HepG2 (cell line): Measurements from ENCODE around the gene GPSM1. TPM values are rescaled to one million over a fixed set of nuclear protein-coding genes. Genes with fewer than 3 reads are reported as not detected.

Source experiments
- ARNT ChIP-seq: fragments of 450-650 bp; IDR thresholded peaks from 2 replicates; pipeline ENCODE4 v1.6.1; 2017
- ATF7 ChIP-seq, 2 experiments: fragments of 450-650 bp in 1 of 2; sonication (generic) in 1 of 2; formaldehyde crosslinking in 1 of 2; IDR thresholded peaks; 2 replicates each; pipeline versions ENCODE4 v1.4.0 to v1.6.1; 2016 to 2020; ENCODE audit warnings: antibody characterized with exemption in 1 of 2, mild to moderate bottlenecking in 1 of 2, missing genetic modification reagents in 1 of 2
- GTF3A ChIP-seq: sonication (generic); formaldehyde crosslinking; conservative IDR thresholded peaks from 2 replicates; pipeline ENCODE4 v1.4.0; 2020; ENCODE audit warnings: mild to moderate bottlenecking, missing genetic modification reagents
- NCOA5 ChIP-seq: sonication (generic); formaldehyde crosslinking; IDR thresholded peaks from 2 replicates; pipeline ENCODE4 v1.4.0; 2020; ENCODE audit warnings: missing genetic modification reagents
- NFE2L1 ChIP-seq: sonication (generic); formaldehyde crosslinking; IDR thresholded peaks from 2 replicates; pipeline ENCODE4 v1.4.0; 2020; ENCODE audit warnings: missing genetic modification reagents, mild to moderate bottlenecking, borderline replicate concordance
- NFKBIZ ChIP-seq: IDR thresholded peaks from 2 replicates; pipeline ENCODE4 v1.6.1; 2018; ENCODE audit warnings: missing genetic modification reagents, missing compliant biosample characterization
- PAX8 ChIP-seq: sonication (generic); formaldehyde crosslinking; IDR thresholded peaks from 2 replicates; pipeline ENCODE4 v1.8.0; 2022; ENCODE audit warnings: mild to moderate bottlenecking, missing genetic modification reagents, borderline replicate concordance
- REXO4 ChIP-seq: sonication (generic); formaldehyde crosslinking; IDR thresholded peaks from 2 replicates; pipeline ENCODE4 v1.8.0; 2022; ENCODE audit warnings: missing genetic modification reagents, mild to moderate bottlenecking, borderline replicate concordance
- SOX13 ChIP-seq, 3 experiments: fragments of 450-650 bp in 1 of 3; sonication (generic) in 1 of 3; formaldehyde crosslinking in 1 of 3; IDR thresholded peaks in 2 of 3; conservative IDR thresholded peaks in 1 of 3; 2 replicates each; pipeline versions ENCODE4 v1.5.0 to v1.6.1; 2016 to 2020; ENCODE audit warnings: antibody characterized with exemption in 1 of 3, mild to moderate bottlenecking in 1 of 3, missing compliant biosample characterization in 1 of 3, missing genetic modification reagents in 1 of 3, moderate library complexity in 1 of 3
- TBP ChIP-seq: sonication (generic); formaldehyde crosslinking; IDR thresholded peaks from 2 replicates; pipeline ENCODE4 v1.5.0; 2020; ENCODE audit warnings: missing genetic modification reagents
- TEAD2 ChIP-seq: sonication (generic); formaldehyde crosslinking; IDR thresholded peaks from 2 replicates; pipeline ENCODE4 v1.9.0; 2021; ENCODE audit warnings: missing genetic modification reagents
- YEATS4 ChIP-seq: sonication (generic); formaldehyde crosslinking; IDR thresholded peaks from 2 replicates; pipeline ENCODE4 v1.4.0; 2020; ENCODE audit warnings: missing genetic modification reagents, borderline replicate concordance
- ZBTB25 ChIP-seq: IDR thresholded peaks from 2 replicates; pipeline ENCODE4 v1.6.1; 2018; ENCODE audit warnings: missing genetic modification reagents
- ZBTB8A ChIP-seq: sonication (generic); formaldehyde crosslinking; IDR thresholded peaks from 2 replicates; pipeline ENCODE4 v1.4.0; 2020; ENCODE audit warnings: mild to moderate bottlenecking, low read depth, missing genetic modification reagents, borderline replicate concordance
- ZMYM4 ChIP-seq: sonication (generic); formaldehyde crosslinking; IDR thresholded peaks from 2 replicates; pipeline ENCODE4 v1.8.1; 2023; ENCODE audit warnings: mild to moderate bottlenecking, missing genetic modification reagents
- ZNF224 ChIP-seq: sonication (generic); formaldehyde crosslinking; IDR thresholded peaks from 2 replicates; pipeline ENCODE4 v1.5.0; 2020; ENCODE audit warnings: mild to moderate bottlenecking, missing genetic modification reagents
- ZNF296 ChIP-seq: sonication (generic); formaldehyde crosslinking; conservative IDR thresholded peaks from 2 replicates; pipeline ENCODE4 v1.5.0; 2020; ENCODE audit warnings: mild to moderate bottlenecking, missing genetic modification reagents
- ZNF558 ChIP-seq: sonication (generic); formaldehyde crosslinking; IDR thresholded peaks from 2 replicates; pipeline ENCODE4 v1.9.0; 2022; ENCODE audit warnings: mild to moderate bottlenecking, missing genetic modification reagents, borderline replicate concordance
- ZNF589 ChIP-seq: sonication (generic); formaldehyde crosslinking; conservative IDR thresholded peaks from 2 replicates; pipeline ENCODE4 v1.8.0; 2022; ENCODE audit warnings: mild to moderate bottlenecking, moderate library complexity, missing genetic modification reagents
- ZNF766 ChIP-seq: sonication (generic); formaldehyde crosslinking; IDR thresholded peaks from 2 replicates; pipeline ENCODE4 v1.5.0; 2020; ENCODE audit warnings: missing genetic modification reagents, borderline replicate concordance
- ZNF883 ChIP-seq: sonication (generic); formaldehyde crosslinking; IDR thresholded peaks from 2 replicates; pipeline ENCODE4 v1.5.1; 2020; ENCODE audit warnings: mild to moderate bottlenecking, missing genetic modification reagents; ENCODE audit errors: not compliant biosample characterization
- ZUFSP ChIP-seq: sonication (generic); formaldehyde crosslinking; IDR thresholded peaks from 2 replicates; pipeline ENCODE4 v1.9.0; 2021; ENCODE audit warnings: missing genetic modification reagents, mild to moderate bottlenecking, borderline replicate concordance
- polyA plus RNA-seq, 8 experiments: library from polyadenylated mRNA; depleted of rRNA in 3 of 8; stranded (reverse) in 7 of 8; unstranded in 1 of 8; fragments of >200 nt; fragmentation: Illumina TruSeq in 4 of 8; extraction: Trizol in 4 of 8; gene quantifications; 2 replicates each; pipeline versions ENCODE4 v1.2.1 to v1.2.3, GENCODE V29; 2011 to 2016; ENCODE audit warnings: low read depth in 4 of 8, missing spikeins in 1 of 8, mixed read lengths in 1 of 8; ENCODE audit not compliant: insufficient read depth in 1 of 8
- total RNA-seq, 5 experiments: library from RNA; depleted of rRNA; stranded (reverse); fragments of >200 nt; fragmentation: Illumina TruSeq; extraction: Trizol; gene quantifications; 2 replicates each; pipeline ENCODE4 v1.2.3, GENCODE V29; 2016; ENCODE audit warnings: low read depth in 1 of 5
- TF ChIP-seq, protein P1 (sequence below): sonication (generic); formaldehyde crosslinking; conservative IDR thresholded peaks from 2 replicates; pipeline ENCODE4 v1.4.0; 2020; ENCODE audit warnings: missing genetic modification reagents

Gene GPSM1
- total and polyA plus RNA-seq, 2 of the 13 experiments (the other 11 are each of a cell fraction or from before 2014, with no cell fraction given) = 1.0 to 2.4 TPM

DNA sequence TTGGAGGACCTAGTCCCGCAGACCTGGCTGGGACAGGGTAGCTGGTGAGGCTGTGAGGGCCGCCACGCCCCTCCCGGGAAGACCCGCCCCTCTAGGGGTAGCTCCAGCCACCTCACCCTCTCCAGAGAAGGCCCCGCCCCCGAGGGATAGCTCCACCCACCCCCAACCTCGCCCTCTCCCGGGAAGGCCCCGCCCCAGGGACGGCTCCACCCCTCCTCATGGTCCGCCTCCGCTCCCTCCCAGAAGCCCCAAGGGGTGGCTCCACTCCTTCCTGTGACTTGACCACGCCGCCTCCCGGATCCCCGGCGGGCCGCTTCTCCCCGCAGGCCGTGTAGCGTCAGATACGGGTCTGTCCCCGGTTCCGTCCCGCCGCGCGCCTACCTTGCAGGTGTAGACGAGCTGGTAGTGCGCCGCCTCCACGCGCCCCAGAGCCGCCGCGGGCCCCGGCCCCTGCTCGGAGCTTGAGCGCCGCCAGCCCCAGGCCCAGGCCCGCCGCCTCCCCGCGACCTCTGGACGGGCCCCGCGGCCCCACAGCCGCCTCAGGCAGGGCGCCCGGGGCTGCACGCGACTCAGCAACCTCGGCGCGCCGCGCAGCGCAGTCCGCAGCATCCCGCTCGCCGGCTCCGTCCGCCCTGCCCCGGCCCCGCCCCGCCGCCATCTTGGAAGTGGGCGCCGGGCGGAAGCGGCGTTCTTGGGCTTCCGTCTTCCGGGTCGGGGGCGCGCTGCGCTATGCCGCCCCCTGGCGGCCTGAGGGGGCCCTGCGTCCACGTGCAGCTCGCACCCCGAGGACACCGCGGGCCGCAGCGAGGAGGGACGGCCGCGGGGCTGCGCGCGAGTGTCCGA, 36.0 kb downstream of the GPSM1 start, which contains the start of gene DNLZ (continued):
- TF ChIP-seq YEATS4 (CRISPR knock-in tag) (peak; percentile 86), ATF7 (IDR thresholded peaks at IDR 0.05) (no peak), ATF7 (CRISPR knock-in tag; IDR thresholded peaks at IDR 0.05) (peak; percentile 43; the same call in 1 of the 2 replicates), ZNF883 (CRISPR knock-in tag) (peak; percentile 71), ZNF589 (CRISPR knock-in tag) (peak; percentile 85), ZNF296 (CRISPR knock-in tag) (no peak), ZBTB8A (CRISPR knock-in tag) (no peak), NCOA5 (no peak), ZUFSP (CRISPR knock-in tag) (no peak), TEAD2 (0 out of 2 replicates have a peak, but pooled peaks have one; percentile 68), PAX8 (CRISPR knock-in tag) (peak; percentile 94; the same call in 1 of the 2 replicates), GTF3A (CRISPR knock-in tag) (no peak), ZMYM4 (peak; percentile 69; the same call in 1 of the 2 replicates), ZNF558 (CRISPR knock-in tag) (peak; percentile 89; the same call in 1 of the 2 replicates), SOX13 (IDR thresholded peaks at IDR 0.05) (no peak), SOX13 (CRISPR knock-in tag; conservative IDR thresholded peaks at IDR 0.05 in 1 of 2, IDR thresholded peaks at IDR 0.05 in 1 of 2) (peak in 1 of 2 experiments; percentile 48; a peak in 1 of 4 replicates), ZBTB25 (CRISPR knock-in tag) (no peak), NFKBIZ (no peak; the same call in 1 of the 2 replicates), ZNF224 (CRISPR knock-in tag) (0 out of 2 replicates have a peak, but pooled peaks have one; percentile 27), NFE2L1 (CRISPR knock-in tag) (no peak), ZNF766 (CRISPR knock-in tag) (peak; percentile 87; the same call in 1 of the 2 replicates), REXO4 (peak; percentile 88), TBP (CRISPR knock-in tag) (no peak), ARNT (no peak)
- TF ChIP-seq, protein P1, sequence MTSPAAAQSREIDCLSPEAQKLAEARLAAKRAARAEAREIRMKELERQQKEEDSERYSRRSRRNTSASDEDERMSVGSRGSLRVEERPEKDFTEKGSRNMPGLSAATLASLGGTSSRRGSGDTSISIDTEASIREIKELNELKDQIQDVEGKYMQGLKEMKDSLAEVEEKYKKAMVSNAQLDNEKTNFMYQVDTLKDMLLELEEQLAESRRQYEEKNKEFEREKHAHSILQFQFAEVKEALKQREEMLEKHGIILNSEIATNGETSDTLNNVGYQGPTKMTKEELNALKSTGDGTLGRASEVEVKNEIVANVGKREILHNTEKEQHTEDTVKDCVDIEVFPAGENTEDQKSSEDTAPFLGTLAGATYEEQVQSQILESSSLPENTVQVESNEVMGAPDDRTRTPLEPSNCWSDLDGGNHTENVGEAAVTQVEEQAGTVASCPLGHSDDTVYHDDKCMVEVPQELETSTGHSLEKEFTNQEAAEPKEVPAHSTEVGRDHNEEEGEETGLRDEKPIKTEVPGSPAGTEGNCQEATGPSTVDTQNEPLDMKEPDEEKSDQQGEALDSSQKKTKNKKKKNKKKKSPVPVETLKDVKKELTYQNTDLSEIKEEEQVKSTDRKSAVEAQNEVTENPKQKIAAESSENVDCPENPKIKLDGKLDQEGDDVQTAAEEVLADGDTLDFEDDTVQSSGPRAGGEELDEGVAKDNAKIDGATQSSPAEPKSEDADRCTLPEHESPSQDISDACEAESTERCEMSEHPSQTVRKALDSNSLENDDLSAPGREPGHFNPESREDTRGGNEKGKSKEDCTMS = no peak
